Right renal pelvis (tissue), 4 donors: ENCODE measurements around the gene PKN1. TPM values are rescaled to one million over a fixed set of nuclear protein-coding genes. Genes with fewer than 3 reads are reported as not detected.
A peak's percentile ranks its signal among the peaks of the same experiment; 100 is the strongest.

ENCODE experiments used
- DNase-seq, 4 donors: peaks; one replicate each; pipeline ENCODE4 v3.0.0-alpha.2; 2013; ENCODE audit warnings: low read depth in 4 of 4, low spot score in 3 of 4, missing footprints in 1 of 4
- polyA plus RNA-seq, 4 donors: library from polyadenylated mRNA; unstranded; fragments of 120-200 nt; gene quantifications; one replicate each; pipeline ENCODE4 v1.2.1, GENCODE V29; 2013; ENCODE audit not compliant: insufficient read length in 4 of 4

The PKN1 gene
- polyA plus RNA-seq, 4 donors = 81.0 to 109 (median 83.2) TPM

- DNase-seq = no peak
Measured at GRCh38 chr19:14507704-14508542, 74.8 kb downstream of the PKN1 start.

GRCh38 chr19:14510311-14511228 is 77.5 kb downstream of the PKN1 start:
- DNase-seq = no peak

- no peak for DNase-seq
Measured at GRCh38 chr19:14511229-14511593, 78.1 kb downstream of the PKN1 start.

GRCh38 chr19:14512406-14512961 is 79.4 kb downstream of the PKN1 start:
- no peak for DNase-seq

- no peak for DNase-seq
Measured at GRCh38 chr19:14514215-14514863, 81.2 kb downstream of the PKN1 start.

- DNase-seq = no peak
Measured at GRCh38 chr19:14515501-14516047, 82.5 kb downstream of the PKN1 start.

GRCh38 chr19:14516048-14516534 is 83.0 kb downstream of the PKN1 start:
- no peak for DNase-seq

- DNase-seq = no peak
Measured at GRCh38 chr19:14516746-14517438, 83.8 kb downstream of the PKN1 start.

GRCh38 chr19:14517446-14517839 is 84.3 kb downstream of the PKN1 start:
- no peak for DNase-seq

- peak in 1 of 4 donors; percentile 58 for DNase-seq
Measured at GRCh38 chr19:14517840-14518505, 84.9 kb downstream of the PKN1 start, which contains the start of gene DNAJB1. Gene DNAJB1 (minus strand): TSS chr19:14518397. CDS start chr19:14518349, 48 bp downstream.

- no peak for DNase-seq
Measured at GRCh38 chr19:14519245-14519859, 86.2 kb downstream of the PKN1 start.

- DNase-seq = no peak
Measured at GRCh38 chr19:14519860-14520407, 86.8 kb downstream of the PKN1 start.

- no peak for DNase-seq
Measured at GRCh38 chr19:14520543-14520942, 87.4 kb downstream of the PKN1 start.

Other genes starting within 250 kb of the PKN1 start
- gene ADGRL1, start 227.1 kb upstream of the PKN1 start, polyA plus RNA-seq = 10 to 100 TPM; 34.3 to 45.4 (median 38.1) TPM
- 10 to 100 TPM; 18.8 to 25.1 (median 21.5) TPM for gene ADGRE5, start 51.9 kb upstream of the PKN1 start, polyA plus RNA-seq
- gene DDX39A, start 14.0 kb upstream of the PKN1 start, polyA plus RNA-seq = 10 to 100 TPM; 47.7 to 64.8 (median 55.1) TPM
- 1 to 10 TPM; 3.9 to 5.8 (median 4.8) TPM for gene PTGER1, start 42.0 kb downstream of the PKN1 start, polyA plus RNA-seq
- 10 to 100 TPM; 67.1 to 95.9 (median 70.2) TPM for gene GIPC1, start 62.8 kb downstream of the PKN1 start, polyA plus RNA-seq
- gene DNAJB1, start 85.1 kb downstream of the PKN1 start, polyA plus RNA-seq = 100 to 1,000 TPM; 103 to 111 (median 108) TPM
- 100 to 1,000 TPM; 137 to 174 (median 150) TPM for gene TECR, start 96.3 kb downstream of the PKN1 start, polyA plus RNA-seq
- gene NDUFB7, start 138.8 kb downstream of the PKN1 start, polyA plus RNA-seq = 100 to 1,000 TPM in 1 of 4 donors, 10 to 100 TPM in 3; 87.3 to 124 (median 93.3) TPM
- gene CLEC17A, start 149.8 kb downstream of the PKN1 start, polyA plus RNA-seq = under 1 TPM in 3 of 4 donors, not detected in 1; 0.08 to 0.24 (median 0.22) TPM
- gene ADGRE3, start 241.5 kb downstream of the PKN1 start, polyA plus RNA-seq = under 1 TPM in 3 of 4 donors, not detected in 1; 0.08 to 0.13 (median 0.11) TPM